Adrenal gland (tissue), 5 donors: ENCODE data around the gene PEAR1.

Experiments
- POLR2A ChIP-seq, 2 donors: fragments of 450-650 bp; IDR thresholded peaks; one replicate each; pipeline ENCODE4 v1.6.1; 2017; ENCODE audit warnings: antibody characterized with exemption in 2 of 2, mild to moderate bottlenecking in 2 of 2, moderate library complexity in 1 of 2
- TF ChIP-seq, protein P1 (sequence below), 6 experiments: fragments of 450-650 bp in 4 of 6; fragments of 200-600 bp in 2 of 6; sonication (generic) in 1 of 6; IDR thresholded peaks; 1 replicate in 5 of 6; 2 replicates in 1 of 6; pipeline versions ENCODE4 v1.5.1 to v1.8.0; 2016 to 2021; ENCODE audit warnings: antibody characterized with exemption in 6 of 6, mild to moderate bottlenecking in 2 of 6, moderate library complexity in 1 of 6
- donor health status: DM: no; HTN: no; CAD: no.

DNA sequence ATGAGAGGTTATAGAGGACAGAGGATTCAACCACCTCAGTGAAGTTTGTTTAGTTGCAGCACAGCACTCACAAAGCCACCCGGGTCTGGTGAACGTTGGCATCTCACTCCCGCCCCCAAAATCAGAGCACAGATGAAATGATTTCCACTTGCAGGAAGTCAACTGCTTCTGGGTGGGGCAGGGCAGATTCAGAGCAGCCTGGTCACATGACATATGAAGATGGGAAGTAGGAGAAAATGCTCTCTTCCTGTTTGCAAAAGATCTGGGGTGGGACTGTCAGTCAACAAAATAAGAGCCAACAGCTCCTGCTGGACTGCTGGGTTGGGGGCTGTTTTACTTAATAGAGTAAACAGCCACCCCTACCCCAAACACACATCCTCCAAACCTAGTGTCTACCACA is 70.1 kb downstream of the PEAR1 start:
- no peak for TF ChIP-seq POLR2A (IDR thresholded peaks at IDR 0.05)
- TF ChIP-seq, protein P1, sequence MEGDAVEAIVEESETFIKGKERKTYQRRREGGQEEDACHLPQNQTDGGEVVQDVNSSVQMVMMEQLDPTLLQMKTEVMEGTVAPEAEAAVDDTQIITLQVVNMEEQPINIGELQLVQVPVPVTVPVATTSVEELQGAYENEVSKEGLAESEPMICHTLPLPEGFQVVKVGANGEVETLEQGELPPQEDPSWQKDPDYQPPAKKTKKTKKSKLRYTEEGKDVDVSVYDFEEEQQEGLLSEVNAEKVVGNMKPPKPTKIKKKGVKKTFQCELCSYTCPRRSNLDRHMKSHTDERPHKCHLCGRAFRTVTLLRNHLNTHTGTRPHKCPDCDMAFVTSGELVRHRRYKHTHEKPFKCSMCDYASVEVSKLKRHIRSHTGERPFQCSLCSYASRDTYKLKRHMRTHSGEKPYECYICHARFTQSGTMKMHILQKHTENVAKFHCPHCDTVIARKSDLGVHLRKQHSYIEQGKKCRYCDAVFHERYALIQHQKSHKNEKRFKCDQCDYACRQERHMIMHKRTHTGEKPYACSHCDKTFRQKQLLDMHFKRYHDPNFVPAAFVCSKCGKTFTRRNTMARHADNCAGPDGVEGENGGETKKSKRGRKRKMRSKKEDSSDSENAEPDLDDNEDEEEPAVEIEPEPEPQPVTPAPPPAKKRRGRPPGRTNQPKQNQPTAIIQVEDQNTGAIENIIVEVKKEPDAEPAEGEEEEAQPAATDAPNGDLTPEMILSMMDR (IDR thresholded peaks at IDR 0.05): no peak
